ENCODE data around the gene CEP57.
A peak's percentile ranks its signal among the peaks of the same experiment; 100 is the strongest.

The CEP57 gene

GRCh38 chr11:95790123-95790932 is at the start of gene CEP57:
CEP57 (plus strand) TSS chr11:95790498; CDS start chr11:95790699, 201 bp downstream.
- TF ChIP-seq CTCF (conservative IDR thresholded peaks at IDR 0.05): no peak
- TF ChIP-seq ZFX (IDR thresholded peaks at IDR 0.05): peak; percentile 19

GRCh38 chr11:95750101-95750500 is 40.2 kb upstream of the CEP57 start:
- H3K27ac ChIP-seq: no peak overlapping the region
- TF ChIP-seq CTCF (conservative IDR thresholded peaks at IDR 0.05): no peak
- TF ChIP-seq ZFX (IDR thresholded peaks at IDR 0.05): no peak

More at GRCh38 chr11:95790123-95790932, at the start of gene CEP57:
- H3K27ac ChIP-seq: peak within 1 kb of the TSS; percentile 88

GRCh38 chr11:95751515-95751914 is 38.8 kb upstream of the CEP57 start:
- no peak for TF ChIP-seq CTCF (conservative IDR thresholded peaks at IDR 0.05)
- TF ChIP-seq ZFX (IDR thresholded peaks at IDR 0.05): no peak
- no peak overlapping the region for H3K27ac ChIP-seq

- no peak overlapping the region for H3K27ac ChIP-seq
- no peak for TF ChIP-seq CTCF (conservative IDR thresholded peaks at IDR 0.05)
- TF ChIP-seq ZFX (IDR thresholded peaks at IDR 0.05): no peak
Observed at GRCh38 chr11:95760941-95761340, 29.4 kb upstream of the CEP57 start.

GRCh38 chr11:95762534-95762933 is 27.8 kb upstream of the CEP57 start:
- no peak for TF ChIP-seq CTCF (conservative IDR thresholded peaks at IDR 0.05)
- no peak overlapping the region for H3K27ac ChIP-seq

- TF ChIP-seq ZFX (IDR thresholded peaks at IDR 0.05) (no peak), CTCF (conservative IDR thresholded peaks at IDR 0.05) (peak; percentile 81)
Observed at GRCh38 chr11:95764267-95764898, 25.9 kb upstream of the CEP57 start.

GRCh38 chr11:95766701-95767100 is 23.6 kb upstream of the CEP57 start:
- H3K27ac ChIP-seq: no peak overlapping the region
- no peak for TF ChIP-seq ZFX (IDR thresholded peaks at IDR 0.05)
- no peak for TF ChIP-seq CTCF (conservative IDR thresholded peaks at IDR 0.05)

More at GRCh38 chr11:95764267-95764898, 25.9 kb upstream of the CEP57 start:
- H3K27ac ChIP-seq: no peak overlapping the region
